IPS DF 4.7 (cell line): ENCODE data around the gene BUB1.

Source experiments
- DNase-seq: peaks from one replicate; pipeline ENCODE4 v3.0.0-alpha.2; 2013; ENCODE audit warnings: low spot score; ENCODE audit errors: extremely low read depth

Gene BUB1

GRCh38 chr2:110691612-110692258, 13.9 kb upstream of the BUB1 start:
- no peak for DNase-seq

GRCh38 chr2:110690083-110690965, 12.5 kb upstream of the BUB1 start:
- DNase-seq: no peak

GRCh38 chr2:110688594-110689091, 10.8 kb upstream of the BUB1 start:
- DNase-seq: peak; percentile 99

GRCh38 chr2:110687775-110688484, 10.1 kb upstream of the BUB1 start:
- DNase-seq: peak; percentile 96

GRCh38 chr2:110682872-110683271, 5.0 kb upstream of the BUB1 start:
- DNase-seq: no peak

- DNase-seq: no peak
These were observed 4.4 kb upstream of the BUB1 start for GRCh38 chr2:110682267-110682666.

- no peak for DNase-seq
These were observed 2.8 kb upstream of the BUB1 start for GRCh38 chr2:110680709-110681108.

- DNase-seq: no peak
These were observed 2.0 kb upstream of the BUB1 start for GRCh38 chr2:110679865-110680264.

- no peak for DNase-seq
These were observed 1.5 kb upstream of the BUB1 start for GRCh38 chr2:110679337-110679707.

- DNase-seq: no peak
These were observed 834 bp upstream of the BUB1 start for GRCh38 chr2:110678457-110679336.

- no peak for DNase-seq
These were observed 783 bp downstream of the BUB1 start for GRCh38 chr2:110677080-110677479.

GRCh38 chr2:110675679-110676078, 2.2 kb downstream of the BUB1 start:
- DNase-seq: no peak

- no peak for DNase-seq
These were observed 3.0 kb downstream of the BUB1 start for GRCh38 chr2:110674620-110675555.

GRCh38 chr2:110673201-110673600, 4.7 kb downstream of the BUB1 start:
- no peak for DNase-seq

GRCh38 chr2:110670826-110671225, 7.0 kb downstream of the BUB1 start:
- no peak for DNase-seq

- no peak for DNase-seq
These were observed 8.8 kb downstream of the BUB1 start for GRCh38 chr2:110669079-110669478.

- DNase-seq: no peak
These were observed 10.8 kb downstream of the BUB1 start for GRCh38 chr2:110667071-110667470.

- DNase-seq: no peak
These were observed 13.7 kb downstream of the BUB1 start for GRCh38 chr2:110664135-110664534.

- no peak for DNase-seq
These were observed 15.3 kb downstream of the BUB1 start for GRCh38 chr2:110662560-110662959.

GRCh38 chr2:110660558-110660957, 17.3 kb downstream of the BUB1 start:
- no peak for DNase-seq
